ENCODE measurements around the gene PODNL1.

The PODNL1 gene

GRCh38 chr19:13882836-13883235 is 55.4 kb downstream of the PODNL1 start:
- H3K36me3 Mint-ChIP-seq, result no peaks in the 10 kb centered on the region
- peaks cover 38% of the 10 kb centered on the region for H3K4me1 Mint-ChIP-seq
- H3K9me3 Mint-ChIP-seq, result no peaks in the 10 kb centered on the region
- no peaks in the 10 kb centered on the region for H3K27me3 Mint-ChIP-seq
- H3K27ac Mint-ChIP-seq, result no peak overlapping the region
- H3K4me3 Mint-ChIP-seq, result no peak overlapping the region

- no peaks in the 10 kb centered on the region for H3K27me3 Mint-ChIP-seq
- peak overlapping the region; percentile 23 for H3K4me3 Mint-ChIP-seq
- peak overlapping the region; percentile 46 for H3K27ac Mint-ChIP-seq
- no peaks in the 10 kb centered on the region for H3K9me3 Mint-ChIP-seq
- H3K4me1 Mint-ChIP-seq, result peaks cover 38% of the 10 kb centered on the region
- no peaks in the 10 kb centered on the region for H3K36me3 Mint-ChIP-seq
These were observed 55.8 kb downstream of the PODNL1 start for GRCh38 chr19:13882419-13882795.

- no peaks in the 10 kb centered on the region for H3K36me3 Mint-ChIP-seq
- no peaks in the 10 kb centered on the region for H3K27me3 Mint-ChIP-seq
- peak overlapping the region; percentile 23 for H3K4me3 Mint-ChIP-seq
- peak overlapping the region; percentile 46 for H3K27ac Mint-ChIP-seq
- no peaks in the 10 kb centered on the region for H3K9me3 Mint-ChIP-seq
- H3K4me1 Mint-ChIP-seq, result peaks cover 38% of the 10 kb centered on the region
These were observed 56.4 kb downstream of the PODNL1 start for GRCh38 chr19:13881692-13882418.

- Mint-ChIP-seq H3K36me3 (no peaks in the 10 kb centered on the region), H3K27ac (peak overlapping the region; percentile 30), H3K9me3 (no peaks in the 10 kb centered on the region), H3K27me3 (no peaks in the 10 kb centered on the region), H3K4me1 (peaks cover 38% of the 10 kb centered on the region), H3K4me3 (no peak overlapping the region)
These were observed 56.9 kb downstream of the PODNL1 start for GRCh38 chr19:13881251-13881691.
